ENCODE data around the gene IQSEC1.

DNA sequence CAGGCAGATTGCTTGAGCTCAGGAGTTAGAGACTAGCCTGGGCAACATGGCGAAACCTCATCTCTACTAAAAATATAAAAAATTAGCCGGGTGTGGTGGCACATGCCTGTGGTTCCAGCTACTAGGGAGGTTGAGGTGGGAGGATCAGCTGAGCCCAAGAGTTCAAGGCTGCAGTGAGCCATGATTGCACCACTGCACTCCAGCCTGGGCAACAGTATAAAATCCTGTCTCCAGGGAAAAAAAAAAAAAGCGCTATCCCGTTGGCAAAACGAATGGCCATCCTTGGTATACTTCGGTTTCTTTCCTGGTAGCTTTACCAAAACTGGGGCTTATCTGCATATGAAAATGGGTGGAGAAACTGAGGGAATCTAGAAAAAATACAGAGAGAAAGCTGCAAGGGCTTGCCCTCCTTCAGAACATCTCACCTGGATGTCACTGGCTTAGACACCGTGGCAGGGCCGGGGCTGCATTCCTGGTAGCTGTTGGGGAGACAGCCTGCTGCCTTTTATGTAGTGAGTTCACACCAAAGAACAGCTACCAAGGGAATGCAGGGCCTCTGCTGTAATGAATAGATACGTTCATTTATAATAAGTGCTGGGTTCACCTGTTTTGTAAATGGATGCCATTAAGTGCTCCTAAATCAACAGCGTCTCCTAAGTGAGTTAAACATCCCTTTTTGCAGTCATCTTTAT is 96.0 kb downstream of the IQSEC1 start:
- TF ChIP-seq, protein P1, sequence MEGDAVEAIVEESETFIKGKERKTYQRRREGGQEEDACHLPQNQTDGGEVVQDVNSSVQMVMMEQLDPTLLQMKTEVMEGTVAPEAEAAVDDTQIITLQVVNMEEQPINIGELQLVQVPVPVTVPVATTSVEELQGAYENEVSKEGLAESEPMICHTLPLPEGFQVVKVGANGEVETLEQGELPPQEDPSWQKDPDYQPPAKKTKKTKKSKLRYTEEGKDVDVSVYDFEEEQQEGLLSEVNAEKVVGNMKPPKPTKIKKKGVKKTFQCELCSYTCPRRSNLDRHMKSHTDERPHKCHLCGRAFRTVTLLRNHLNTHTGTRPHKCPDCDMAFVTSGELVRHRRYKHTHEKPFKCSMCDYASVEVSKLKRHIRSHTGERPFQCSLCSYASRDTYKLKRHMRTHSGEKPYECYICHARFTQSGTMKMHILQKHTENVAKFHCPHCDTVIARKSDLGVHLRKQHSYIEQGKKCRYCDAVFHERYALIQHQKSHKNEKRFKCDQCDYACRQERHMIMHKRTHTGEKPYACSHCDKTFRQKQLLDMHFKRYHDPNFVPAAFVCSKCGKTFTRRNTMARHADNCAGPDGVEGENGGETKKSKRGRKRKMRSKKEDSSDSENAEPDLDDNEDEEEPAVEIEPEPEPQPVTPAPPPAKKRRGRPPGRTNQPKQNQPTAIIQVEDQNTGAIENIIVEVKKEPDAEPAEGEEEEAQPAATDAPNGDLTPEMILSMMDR (IDR thresholded peaks at IDR 0.05): no peak
- no peak for TF ChIP-seq POLR2AphosphoS5 (IDR thresholded peaks at IDR 0.05)
- no peak for TF ChIP-seq POLR2A (IDR thresholded peaks at IDR 0.05)
- no peak for TF ChIP-seq EP300 (IDR thresholded peaks at IDR 0.05)

Data from sigmoid colon (tissue), 4 donors.